Thyroid gland (tissue), 4 donors: Measurements from ENCODE around the gene ACTG2. TPM values are rescaled to one million over a fixed set of nuclear protein-coding genes. Genes with fewer than 3 reads are reported as not detected.

Experiments
- DNase-seq, 2 donors: peaks; one replicate each; pipeline ENCODE4 v3.0.0-alpha.2; 2019
- H3K27ac ChIP-seq, 3 donors: fragments of 200-600 bp; sonication (generic); 1 replicate in 2 of 3; 2 replicates in 1 of 3; pipeline ENCODE4 v1.5.1; 2016 to 2019; ENCODE audit warnings: mild to moderate bottlenecking in 1 of 3, moderate library complexity in 1 of 3
- H3K27me3 ChIP-seq: fragments of 200-600 bp; sonication (generic); one replicate; pipeline ENCODE4 v1.5.1; 2019
- H3K36me3 ChIP-seq, 2 donors: fragments of 200-600 bp; sonication (generic); one replicate each; pipeline ENCODE4 v1.5.1; 2016 to 2019
- H3K4me1 ChIP-seq, 2 donors: fragments of 200-600 bp; sonication (generic); one replicate each; pipeline ENCODE4 v1.5.1; 2017 to 2019
- H3K4me3 ChIP-seq, 3 donors: fragments of 200-600 bp; sonication (generic); replicated peaks in 1 of 3; 1 replicate in 2 of 3; 2 replicates in 1 of 3; pipeline ENCODE4 v1.5.1; 2016; ENCODE audit warnings: mild to moderate bottlenecking in 1 of 3
- H3K9me3 ChIP-seq: fragments of 200-600 bp; sonication (generic); one replicate; pipeline ENCODE4 v1.5.1; 2017
- CTCF ChIP-seq, 6 experiments: fragments of 200-600 bp in 3 of 6; fragments of 450-650 bp in 3 of 6; sonication (generic) in 3 of 6; IDR thresholded peaks; one replicate each; pipeline ENCODE4 v1.5.1; 2016 to 2019; ENCODE audit warnings: antibody characterized with exemption in 6 of 6, mild to moderate bottlenecking in 2 of 6, inconsistent platforms in 1 of 6, moderate library complexity in 1 of 6
- POLR2A ChIP-seq, 2 donors: fragments of 450-650 bp; IDR thresholded peaks; one replicate each; pipeline ENCODE4 v1.6.1; 2017; ENCODE audit warnings: antibody characterized with exemption in 2 of 2, mild to moderate bottlenecking in 2 of 2, moderate library complexity in 1 of 2
- WGBS, 2 donors: methylation state at CpG; one replicate each; pipeline ENCODE4 v1.1.5; 2017; 5-methylcytosine and 5-hydroxymethylcytosine counted together
- intact Hi-C: fragments of 100-400 bp; cut with DNase I; formaldehyde crosslinking; loops from one replicate; pipeline ENCODE4 v1.15.1; 2023
- total RNA-seq, 4 donors: library from RNA; depleted of rRNA; stranded (reverse); fragments of >200 nt; gene quantifications; one replicate each; pipeline ENCODE4 v1.2.3, GENCODE V29; 2016

The ACTG2 gene
- total RNA-seq, 4 donors from 2014 or later = 1.5 to 24.4 (median 2.3) TPM

- 69 to 70% methylated on average over 2 of the region's 2 CpGs for WGBS, 2 donors
- intact Hi-C loops = no loop called here
- Histone ChIP-seq H3K9me3 (no peaks in the 10 kb centered on the region), H3K27me3 (no peaks in the 10 kb centered on the region), H3K36me3 (no peaks in the 10 kb centered on the region), H3K27ac (no peak overlapping the region), H3K4me3 (no peak overlapping the region), H3K4me1 (no peaks in the 10 kb centered on the region)
- DNase-seq = no peak
- TF ChIP-seq POLR2A (IDR thresholded peaks at IDR 0.05) = no peak
- TF ChIP-seq CTCF (IDR thresholded peaks at IDR 0.05) = no peak
These were observed 4.4 kb upstream of the ACTG2 start for GRCh38 chr2:73888388-73888787.

GRCh38 chr2:73889206-73889605, 3.6 kb upstream of the ACTG2 start:
- DNase-seq = no peak
- Histone ChIP-seq H3K36me3 (no peaks in the 10 kb centered on the region), H3K27me3 (no peaks in the 10 kb centered on the region), H3K4me3 (no peak overlapping the region), H3K27ac (no peak overlapping the region), H3K4me1 (no peaks in the 10 kb centered on the region), H3K9me3 (no peaks in the 10 kb centered on the region)
- WGBS, 2 donors = 73 to 81% methylated on average over 5 of the region's 5 CpGs
- TF ChIP-seq CTCF (IDR thresholded peaks at IDR 0.05) (no peak), POLR2A (IDR thresholded peaks at IDR 0.05) (no peak)
- intact Hi-C loops = no loop called here

- DNase-seq = no peak
- WGBS, 2 donors = 58 to 64% methylated on average over 9 of the region's 9 CpGs
- Histone ChIP-seq H3K27ac (no peak overlapping the region), H3K4me1 (no peaks in the 10 kb centered on the region), H3K9me3 (no peaks in the 10 kb centered on the region), H3K4me3 (no peak overlapping the region), H3K36me3 (no peaks in the 10 kb centered on the region), H3K27me3 (no peaks in the 10 kb centered on the region)
- TF ChIP-seq CTCF (IDR thresholded peaks at IDR 0.05) (no peak), POLR2A (IDR thresholded peaks at IDR 0.05) (no peak)
- intact Hi-C loops = no loop called here
These were observed 2.3 kb upstream of the ACTG2 start for GRCh38 chr2:73890301-73891092.

- Histone ChIP-seq H3K9me3 (no peaks in the 10 kb centered on the region), H3K27me3 (no peaks in the 10 kb centered on the region), H3K4me1 (no peaks in the 10 kb centered on the region), H3K27ac (no peak overlapping the region), H3K36me3 (no peaks in the 10 kb centered on the region), H3K4me3 (no peak overlapping the region)
- no peak for DNase-seq
- intact Hi-C loops = no loop called here
- 80 to 84% methylated on average over 5 of the region's 5 CpGs for WGBS, 2 donors
- no peak for TF ChIP-seq POLR2A (IDR thresholded peaks at IDR 0.05)
- no peak for TF ChIP-seq CTCF (IDR thresholded peaks at IDR 0.05)
These were observed 1.4 kb upstream of the ACTG2 start for GRCh38 chr2:73891276-73891901.

GRCh38 chr2:73893764-73894474, 1.1 kb downstream of the ACTG2 start:
- DNase-seq = no peak
- TF ChIP-seq CTCF (IDR thresholded peaks at IDR 0.05) (no peak), POLR2A (IDR thresholded peaks at IDR 0.05) (no peak)
- no peaks in the 10 kb centered on the region for H3K4me1 ChIP-seq
- H3K36me3 ChIP-seq = no peaks in the 10 kb centered on the region
- H3K4me3 ChIP-seq = no peak overlapping the region
- no peaks in the 10 kb centered on the region for H3K27me3 ChIP-seq
- no peaks in the 10 kb centered on the region for H3K9me3 ChIP-seq
- no peak overlapping the region for H3K27ac ChIP-seq
- WGBS, 2 donors = 80 to 87% methylated on average over 9 of the region's 9 CpGs
- intact Hi-C loops = no loop called here
